GM12892 (cell line): ENCODE results near the gene MYH13.
"Not testable (repeated sequence)": the region's sequence is repeated elsewhere in the genome, so short reads cannot be mapped to it uniquely, and the experiment has no call there.

Experiments
- POLR2A ChIP-seq: IDR thresholded peaks from 2 replicates; pipeline ENCODE4 v1.6.1; 2011; ENCODE audit warnings: low read depth, low read length, control low read depth
- TAF1 ChIP-seq: IDR thresholded peaks from 2 replicates; pipeline ENCODE4 v1.6.1; 2011; ENCODE audit warnings: low read depth, mild to moderate bottlenecking, control low read depth, low read length, borderline replicate concordance

DNA sequence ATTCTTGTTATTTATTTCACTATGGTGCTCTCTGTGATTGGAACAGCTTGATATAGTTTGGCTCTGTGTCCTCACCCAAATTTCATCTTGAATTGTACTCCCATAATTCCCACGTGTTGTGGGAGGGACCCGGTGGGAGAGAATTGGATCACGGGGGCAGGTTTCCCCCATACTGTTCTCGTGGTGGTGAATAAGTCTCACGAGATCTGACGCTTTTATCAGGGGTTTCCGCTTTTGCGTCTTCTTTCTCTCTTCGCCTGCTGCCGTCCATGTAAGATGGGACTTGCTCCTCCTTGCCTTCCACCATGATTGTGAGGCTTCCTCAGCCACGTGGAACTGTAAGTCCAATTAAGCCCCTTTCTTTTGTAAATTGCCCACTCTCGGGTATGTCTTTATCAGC lies 81.2 kb downstream of the MYH13 start:
- not testable (repeated sequence) for TF ChIP-seq POLR2A, TAF1
